T-helper 22 cell (primary cell): ENCODE measurements around the gene LRRN2.

Experiments used
- DNase-seq: peaks from one replicate; pipeline ENCODE4 v3.0.0-alpha.2; 2020; ENCODE audit warnings: low read depth

LRRN2 gene

GRCh38 chr1:204662530-204662929, 23.0 kb downstream of the LRRN2 start:
- DNase-seq: no peak

GRCh38 chr1:204660509-204660908, 25.0 kb downstream of the LRRN2 start:
- no peak for DNase-seq

GRCh38 chr1:204659056-204659455, 26.5 kb downstream of the LRRN2 start:
- no peak for DNase-seq

- DNase-seq: no peak
Measured at GRCh38 chr1:204658295-204658694, 27.2 kb downstream of the LRRN2 start.

GRCh38 chr1:204653590-204654340, 31.8 kb downstream of the LRRN2 start:
- DNase-seq: no peak

GRCh38 chr1:204652497-204652896, 33.0 kb downstream of the LRRN2 start:
- no peak for DNase-seq

- DNase-seq: no peak
Measured at GRCh38 chr1:204651843-204652421, 33.6 kb downstream of the LRRN2 start.

GRCh38 chr1:204650911-204651570, 34.5 kb downstream of the LRRN2 start:
- DNase-seq: no peak

GRCh38 chr1:204649721-204650521, 35.6 kb downstream of the LRRN2 start:
- DNase-seq: no peak

GRCh38 chr1:204648576-204648975, 37.0 kb downstream of the LRRN2 start:
- DNase-seq: no peak

- DNase-seq: no peak
Measured at GRCh38 chr1:204647805-204648153, 37.8 kb downstream of the LRRN2 start.

GRCh38 chr1:204647114-204647804, 38.3 kb downstream of the LRRN2 start:
- no peak for DNase-seq

GRCh38 chr1:204645666-204646065, 39.9 kb downstream of the LRRN2 start:
- DNase-seq: no peak

GRCh38 chr1:204645251-204645650, 40.3 kb downstream of the LRRN2 start:
- no peak for DNase-seq

GRCh38 chr1:204643503-204643902, 42.0 kb downstream of the LRRN2 start:
- no peak for DNase-seq

GRCh38 chr1:204641936-204642335, 43.6 kb downstream of the LRRN2 start:
- no peak for DNase-seq

GRCh38 chr1:204641455-204641854, 44.1 kb downstream of the LRRN2 start:
- no peak for DNase-seq

- DNase-seq: no peak
Measured at GRCh38 chr1:204640578-204640977, 45.0 kb downstream of the LRRN2 start.

GRCh38 chr1:204634260-204634910, 51.2 kb downstream of the LRRN2 start:
- DNase-seq: no peak

- DNase-seq: no peak
Measured at GRCh38 chr1:204633665-204634064, 51.9 kb downstream of the LRRN2 start.

GRCh38 chr1:204630132-204630905, 55.2 kb downstream of the LRRN2 start:
- DNase-seq: no peak
